ENCODE results near the gene POLR2E.

Gene POLR2E

GRCh38 chr19:1105008-1105872 is 10.1 kb upstream of the POLR2E start:
- Histone ChIP-seq H3K4me1 (ENCODE audit: control insufficient read depth, insufficient read depth, low read length) (peaks cover 15% of the 10 kb centered on the region), H3K27me3 (ENCODE audit: control insufficient read depth, insufficient read depth, low read length) (no peaks in the 10 kb centered on the region), H3K36me3 (ENCODE audit: control insufficient read depth, insufficient read depth, low read length) (peaks cover 17% of the 10 kb centered on the region), H3K27ac (ENCODE audit: low read depth, low read length) (peak overlapping the region; percentile 98), H3K4me3 (ENCODE audit: low read length) (peak overlapping the region; percentile 86), H3K9ac (ENCODE audit: low read length) (peak overlapping the region; percentile 68)

- Histone ChIP-seq H3K9ac (ENCODE audit: low read length) (peak overlapping the region; percentile 68), H3K4me3 (ENCODE audit: low read length) (peak overlapping the region; percentile 86), H3K27me3 (ENCODE audit: control insufficient read depth, insufficient read depth, low read length) (no peaks in the 10 kb centered on the region), H3K36me3 (ENCODE audit: control insufficient read depth, insufficient read depth, low read length) (peaks cover 12% of the 10 kb centered on the region), H3K4me1 (ENCODE audit: control insufficient read depth, insufficient read depth, low read length) (peaks cover 15% of the 10 kb centered on the region), H3K27ac (ENCODE audit: low read depth, low read length) (peak overlapping the region; percentile 98)
These were observed 9.3 kb upstream of the POLR2E start for GRCh38 chr19:1104311-1105007.

- peak within 1 kb of the TSS; percentile 86 for H3K4me3 ChIP-seq (ENCODE audit: low read length)
- H3K4me1 ChIP-seq (ENCODE audit: control insufficient read depth, insufficient read depth, low read length): peaks cover 15% of the 10 kb centered on the region
- peak within 1 kb of the TSS; percentile 68 for H3K9ac ChIP-seq (ENCODE audit: low read length)
- no peaks in the 10 kb centered on the region for H3K27me3 ChIP-seq (ENCODE audit: control insufficient read depth, insufficient read depth, low read length)
- H3K36me3 ChIP-seq (ENCODE audit: control insufficient read depth, insufficient read depth, low read length): peaks cover 9% of the 10 kb centered on the region
- H3K27ac ChIP-seq (ENCODE audit: low read depth, low read length): peak within 1 kb of the TSS; percentile 98
These were observed 8.6 kb upstream of the POLR2E start, which contains the start of gene GPX4 for GRCh38 chr19:1103708-1104310. Gene GPX4 (plus strand): TSS chr19:1103994. CDS start chr19:1104044, 50 bp downstream.

GRCh38 chr19:1103132-1103707 is 8.0 kb upstream of the POLR2E start:
- Histone ChIP-seq H3K27me3 (ENCODE audit: control insufficient read depth, insufficient read depth, low read length) (no peaks in the 10 kb centered on the region), H3K4me3 (ENCODE audit: low read length) (peak overlapping the region; percentile 59), H3K36me3 (ENCODE audit: control insufficient read depth, insufficient read depth, low read length) (peaks cover 9% of the 10 kb centered on the region), H3K9ac (ENCODE audit: low read length) (no peak overlapping the region), H3K27ac (ENCODE audit: low read depth, low read length) (peak overlapping the region; percentile 82), H3K4me1 (ENCODE audit: control insufficient read depth, insufficient read depth, low read length) (peaks cover 15% of the 10 kb centered on the region)

GRCh38 chr19:1102407-1103131 is 7.4 kb upstream of the POLR2E start:
- Histone ChIP-seq H3K36me3 (ENCODE audit: control insufficient read depth, insufficient read depth, low read length) (peaks cover 9% of the 10 kb centered on the region), H3K27ac (ENCODE audit: low read depth, low read length) (peak overlapping the region; percentile 73), H3K27me3 (ENCODE audit: control insufficient read depth, insufficient read depth, low read length) (no peaks in the 10 kb centered on the region), H3K9ac (ENCODE audit: low read length) (no peak overlapping the region), H3K4me1 (ENCODE audit: control insufficient read depth, insufficient read depth, low read length) (peaks cover 15% of the 10 kb centered on the region), H3K4me3 (ENCODE audit: low read length) (no peak overlapping the region)

- peaks cover 15% of the 10 kb centered on the region for H3K4me1 ChIP-seq (ENCODE audit: control insufficient read depth, insufficient read depth, low read length)
- peak overlapping the region; percentile 42 for H3K27ac ChIP-seq (ENCODE audit: low read depth, low read length)
- H3K36me3 ChIP-seq (ENCODE audit: control insufficient read depth, insufficient read depth, low read length): peaks cover 3% of the 10 kb centered on the region
- peak overlapping the region; percentile 8 for H3K4me3 ChIP-seq (ENCODE audit: low read length)
- no peaks in the 10 kb centered on the region for H3K27me3 ChIP-seq (ENCODE audit: control insufficient read depth, insufficient read depth, low read length)
- no peak overlapping the region for H3K9ac ChIP-seq (ENCODE audit: low read length)
These were observed 6.1 kb upstream of the POLR2E start for GRCh38 chr19:1101337-1101698.

GRCh38 chr19:1098177-1099051 is 3.2 kb upstream of the POLR2E start:
- no peaks in the 10 kb centered on the region for H3K27me3 ChIP-seq (ENCODE audit: control insufficient read depth, insufficient read depth, low read length)
- peaks cover 17% of the 10 kb centered on the region for H3K4me1 ChIP-seq (ENCODE audit: control insufficient read depth, insufficient read depth, low read length)
- no peak overlapping the region for H3K27ac ChIP-seq (ENCODE audit: low read depth, low read length)
- no peak overlapping the region for H3K9ac ChIP-seq (ENCODE audit: low read length)
- no peaks in the 10 kb centered on the region for H3K36me3 ChIP-seq (ENCODE audit: control insufficient read depth, insufficient read depth, low read length)
- no peak overlapping the region for H3K4me3 ChIP-seq (ENCODE audit: low read length)

GRCh38 chr19:1097810-1098176 is 2.6 kb upstream of the POLR2E start:
- Histone ChIP-seq H3K27ac (ENCODE audit: low read depth, low read length) (no peak overlapping the region), H3K9ac (ENCODE audit: low read length) (no peak overlapping the region), H3K4me1 (ENCODE audit: control insufficient read depth, insufficient read depth, low read length) (peaks cover 12% of the 10 kb centered on the region)

GRCh38 chr19:1094655-1094977 is 559 bp downstream of the POLR2E start:
- peaks cover 6% of the 10 kb centered on the region for H3K4me1 ChIP-seq (ENCODE audit: control insufficient read depth, insufficient read depth, low read length)
- H3K4me3 ChIP-seq (ENCODE audit: low read length): peak overlapping the region; percentile 90

More at GRCh38 chr19:1097810-1098176, 2.6 kb upstream of the POLR2E start:
- Histone ChIP-seq H3K27me3 (ENCODE audit: control insufficient read depth, insufficient read depth, low read length) (no peaks in the 10 kb centered on the region), H3K36me3 (ENCODE audit: control insufficient read depth, insufficient read depth, low read length) (no peaks in the 10 kb centered on the region), H3K4me3 (ENCODE audit: low read length) (no peak overlapping the region)

GRCh38 chr19:1093811-1094553 is 1.2 kb downstream of the POLR2E start:
- H3K4me3 ChIP-seq (ENCODE audit: low read length): peak overlapping the region; percentile 90
- no peak overlapping the region for H3K9ac ChIP-seq (ENCODE audit: low read length)
- no peaks in the 10 kb centered on the region for H3K27me3 ChIP-seq (ENCODE audit: control insufficient read depth, insufficient read depth, low read length)
- peaks cover 7% of the 10 kb centered on the region for H3K36me3 ChIP-seq (ENCODE audit: control insufficient read depth, insufficient read depth, low read length)
- H3K27ac ChIP-seq (ENCODE audit: low read depth, low read length): no peak overlapping the region
- peaks cover 6% of the 10 kb centered on the region for H3K4me1 ChIP-seq (ENCODE audit: control insufficient read depth, insufficient read depth, low read length)

More at GRCh38 chr19:1094655-1094977, 559 bp downstream of the POLR2E start:
- Histone ChIP-seq H3K36me3 (ENCODE audit: control insufficient read depth, insufficient read depth, low read length) (peaks cover 7% of the 10 kb centered on the region), H3K27ac (ENCODE audit: low read depth, low read length) (peak overlapping the region; percentile 25), H3K27me3 (ENCODE audit: control insufficient read depth, insufficient read depth, low read length) (no peaks in the 10 kb centered on the region), H3K9ac (ENCODE audit: low read length) (peak overlapping the region; percentile 75)

- no peak overlapping the region for H3K9ac ChIP-seq (ENCODE audit: low read length)
- H3K4me3 ChIP-seq (ENCODE audit: low read length): no peak overlapping the region
- no peaks in the 10 kb centered on the region for H3K27me3 ChIP-seq (ENCODE audit: control insufficient read depth, insufficient read depth, low read length)
- H3K36me3 ChIP-seq (ENCODE audit: control insufficient read depth, insufficient read depth, low read length): peaks cover 7% of the 10 kb centered on the region
- no peak overlapping the region for H3K27ac ChIP-seq (ENCODE audit: low read depth, low read length)
- peaks cover 6% of the 10 kb centered on the region for H3K4me1 ChIP-seq (ENCODE audit: control insufficient read depth, insufficient read depth, low read length)
These were observed 1.8 kb downstream of the POLR2E start for GRCh38 chr19:1093330-1093729.

Data from rectal smooth muscle tissue (tissue), 1 donor.